ENCODE data around the gene ZNF593OS. TPM values are rescaled to one million over a fixed set of nuclear protein-coding genes. Genes with fewer than 3 reads are reported as not detected.

ZNF593OS gene
- total and polyA plus RNA-seq, 2 of the 8 experiments (the other 6 are each of a cell fraction or from before 2014, with no cell fraction given) = not detected

DNA sequence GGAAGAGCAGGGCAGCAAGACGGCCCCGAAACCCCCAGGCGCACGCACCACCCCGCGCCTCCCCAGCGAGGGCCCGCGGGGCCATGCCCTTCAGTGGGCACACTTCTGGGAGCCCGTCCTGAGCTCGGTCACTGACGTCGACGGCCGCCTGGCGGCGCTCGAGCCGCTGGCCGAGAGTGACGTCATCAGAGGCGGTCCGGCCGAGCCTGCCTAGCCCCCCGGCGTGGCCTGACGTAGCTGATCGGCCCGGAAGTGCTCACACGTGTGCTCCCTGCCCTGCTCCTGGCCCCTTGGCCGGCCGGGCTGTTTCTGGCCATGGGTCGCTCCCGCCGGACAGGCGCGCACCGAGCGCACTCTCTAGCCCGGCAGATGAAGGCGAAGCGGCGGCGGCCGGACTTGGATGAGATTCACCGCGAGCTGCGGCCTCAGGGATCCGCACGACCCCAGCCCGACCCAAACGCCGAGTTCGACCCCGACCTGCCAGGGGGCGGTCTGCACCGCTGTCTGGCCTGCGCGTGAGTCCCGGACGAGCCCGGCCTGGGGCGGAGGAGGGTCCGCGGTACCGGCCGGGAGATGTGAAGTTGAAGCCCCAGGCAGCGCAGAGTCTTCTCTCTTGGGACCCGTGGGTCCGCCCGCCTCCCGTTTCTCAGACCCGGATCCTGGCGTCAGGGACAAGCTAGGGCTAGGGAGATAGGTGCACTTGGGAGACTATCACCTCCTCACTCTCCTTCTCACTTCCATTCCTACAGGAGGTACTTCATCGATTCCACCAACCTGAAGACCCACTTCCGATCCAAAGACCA, 1.8 kb downstream of the ZNF593OS start, which contains the start of gene ZNF593:
Gene ZNF593 (plus strand): TSS at position 240 of the 803 bp plus-strand sequence. CDS start 76 bp downstream, at position 316.
- peak within 1 kb of the TSS; percentile 71 to 79 (median 74) for H3K4me3 ChIP-seq (ENCODE audit: extremely low read depth in 1 of 4, insufficient read depth in 2 of 4, low read depth in 3 of 4, low read length in 4 of 4)
- no peak within 1 kb of the TSS for H2BK12ac ChIP-seq (ENCODE audit: low read depth, low read length)
- peaks cover 5 to 18% (median 13%) of the 10 kb centered on the region in 4 experiments for H3K4me1 ChIP-seq (replicated peaks in 1 of 4; ENCODE audit: control insufficient read depth in 3 of 4, insufficient read depth in 4 of 4, low read length in 3 of 4)
- FAIRE-seq (no peak), DNase-seq (ENCODE audit: low read depth in 1 of 2, low spot score in 2 of 2) (peak; percentile 78 to 96)
- H3K56ac ChIP-seq (replicated peaks; ENCODE audit: insufficient read length, low read depth, low read length) = peak within 1 kb of the TSS; percentile 35
- H3K23me2 ChIP-seq (ENCODE audit: low read depth, low read length) = peaks cover 6% of the 10 kb centered on the region
- peak within 1 kb of the TSS; percentile 71 for H3K18ac ChIP-seq (ENCODE audit: extremely low read depth, low read length)
- peak within 1 kb of the TSS; percentile 77 to 96 for H3K4me2 ChIP-seq (ENCODE audit: insufficient read depth in 1 of 2, low read depth in 2 of 2, low read length in 2 of 2)
- peak within 1 kb of the TSS; percentile 69 for H4K91ac ChIP-seq (replicated peaks; ENCODE audit: insufficient read length, low read length)
- H3K4ac ChIP-seq (replicated peaks; ENCODE audit: insufficient read length, low read depth, low read length) = no peak within 1 kb of the TSS
- no peak within 1 kb of the TSS for H3K23ac ChIP-seq (ENCODE audit: insufficient read length)
- H3K36me3 ChIP-seq (ENCODE audit: control insufficient read depth in 2 of 4, insufficient read depth in 4 of 4, low read length in 3 of 4) = no peaks in the 10 kb centered on the region; a peak in 1 of 8 replicates
- H4K5ac ChIP-seq (ENCODE audit: insufficient read length, low read depth, low read length) = peak within 1 kb of the TSS; percentile 73
- H2BK120ac ChIP-seq (replicated peaks; ENCODE audit: low read depth, low read length) = no peak within 1 kb of the TSS
- H4K20me1 ChIP-seq (replicated peaks in 1 of 2; ENCODE audit: control insufficient read depth in 1 of 2, insufficient read depth in 2 of 2, low read length in 2 of 2) = peaks cover 0 to 4% of the 10 kb centered on the region in 2 experiments
- no peak within 1 kb of the TSS for H2AK5ac ChIP-seq (ENCODE audit: low read depth, low read length)
- H3K79me1 ChIP-seq (ENCODE audit: low read depth, low read length) = peaks cover 4% of the 10 kb centered on the region; the same call in 1 of the 2 replicates
- H2BK5ac ChIP-seq (ENCODE audit: low read depth, low read length) = 0 out of 2 replicates have a peak within 1 kb of the TSS, but pooled peaks have one; percentile 71
- H3K27ac ChIP-seq (ENCODE audit: low read depth, low read length) = peak within 1 kb of the TSS; percentile 23; the same call in 1 of the 2 replicates
- WGBS, 2 experiments (ENCODE audit: extremely low coverage in 1 of 2, insufficient coverage in 1 of 2, insufficient read length in 1 of 2, insufficient replicate concordance in 2 of 2, low coverage in 1 of 2, low lambda C conversion rate in 2 of 2, missing lambda C conversion rate in 1 of 2) = 4% methylated on average over 60 of the region's 76 CpGs; no CpG with 5 or more reads in 1 of the 2 experiments
- ChIA-PET POLR2A (ENCODE audit: partially characterized antibody) (interaction anchor here (0.9 to 2.9 kb wide), 9 partner anchors 8 to 64 kb away, joined by 3 to 6 read pairs (median 4); partner anchors contain the start of genes CATSPER4, CEP85 and CNKSR1), CTCF (ENCODE audit: partially characterized antibody) (interaction anchor here (0.6 to 16.2 kb wide), 23 partner anchors 10 to 247 kb away, joined by 3 to 159 read pairs (median 5); partner anchors contain the start of genes CATSPER4, CEP85, FAM110D and PDIK1L)
- no peaks in the 10 kb centered on the region for H3K9me3 ChIP-seq (ENCODE audit: insufficient read depth in 2 of 2, low read depth in 1 of 2, low read length in 1 of 2)
- peaks cover 0 to 8% of the 10 kb centered on the region in 2 experiments; a peak in 2 of 4 replicates for H3K79me2 ChIP-seq (ENCODE audit: control insufficient read depth in 1 of 2, insufficient read depth in 2 of 2, low read length in 2 of 2)
- H3K9ac ChIP-seq (replicated peaks in 1 of 4; ENCODE audit: extremely low read depth in 1 of 4, low read depth in 3 of 4, low read length in 3 of 4) = peak within 1 kb of the TSS; percentile 60 to 84 (median 74)
- no peak within 1 kb of the TSS for H2BK20ac ChIP-seq (ENCODE audit: low read length)
- H2BK15ac ChIP-seq (ENCODE audit: low read length) = peak within 1 kb of the TSS; percentile 88; the same call in 1 of the 2 replicates
- H3K27me3 ChIP-seq (replicated peaks in 1 of 4; ENCODE audit: control insufficient read depth in 3 of 4, extremely low read depth in 1 of 4, insufficient read depth in 3 of 4, low read length in 3 of 4) = peaks cover 0 to 11% (median 6%) of the 10 kb centered on the region in 4 experiments; a peak in 6 of 7 replicates
- peak within 1 kb of the TSS; percentile 97 for H4K8ac ChIP-seq (ENCODE audit: extremely low read depth, insufficient read depth, low read length)
- no peak within 1 kb of the TSS for H3K14ac ChIP-seq (ENCODE audit: insufficient read length)
- H2AFZ ChIP-seq (ENCODE audit: low read length) = no peak within 1 kb of the TSS; the same call in 1 of the 2 replicates
- TF ChIP-seq NANOG (IDR thresholded peaks at IDR 0.05; ENCODE audit: insufficient read depth, low read depth, low read length, poor library complexity, severe bottlenecking) (peak; percentile 56), RAD21 (IDR thresholded peaks at IDR 0.05 in 1 of 2, conservative IDR thresholded peaks at IDR 0.05 in 1 of 2; ENCODE audit: low read depth in 2 of 2, low read length in 2 of 2) (peak; percentile 17 to 41; a peak in 2 of 4 replicates), TBP (IDR thresholded peaks at IDR 0.05; ENCODE audit: low read depth, low read length) (peak; percentile 66; the same call in 1 of the 2 replicates), SP4 (IDR thresholded peaks at IDR 0.05; ENCODE audit: low read length) (peak; percentile 85), RBBP5 (IDR thresholded peaks at IDR 0.05; ENCODE audit: borderline replicate concordance, low read depth, low read length) (peak; percentile 53; the same call in 1 of the 2 replicates), GABPA (IDR thresholded peaks at IDR 0.05; ENCODE audit: borderline replicate concordance, insufficient read depth, low read length) (peak; percentile 81; the same call in 1 of the 2 replicates), KDM1A (IDR thresholded peaks at IDR 0.05; ENCODE audit: borderline replicate concordance, low read length) (no peak)
- TF ChIP-seq, protein P1, sequence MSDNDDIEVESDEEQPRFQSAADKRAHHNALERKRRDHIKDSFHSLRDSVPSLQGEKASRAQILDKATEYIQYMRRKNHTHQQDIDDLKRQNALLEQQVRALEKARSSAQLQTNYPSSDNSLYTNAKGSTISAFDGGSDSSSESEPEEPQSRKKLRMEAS (IDR thresholded peaks at IDR 0.05) = peak; percentile 97

Data from H1 (cell line).